GM23248 (cell line): ENCODE measurements around the gene L3MBTL4. TPM values are rescaled to one million over a fixed set of nuclear protein-coding genes. Genes with fewer than 3 reads are reported as not detected.

Source experiments
- DNase-seq: peaks from one replicate; pipeline ENCODE4 v3.0.0-alpha.2; 2015
- H2AFZ ChIP-seq: fragments of 200-600 bp; sonication (generic); 2 replicates; pipeline ENCODE4 v1.6.1; 2016; ENCODE audit warnings: antibody characterized with exemption
- H3F3A ChIP-seq: fragments of 200-600 bp; sonication (generic); 2 replicates; pipeline ENCODE4 v1.6.1; 2016; ENCODE audit warnings: mild to moderate bottlenecking, antibody characterized with exemption, mixed run types; ENCODE audit not compliant: insufficient read depth
- H3K27ac ChIP-seq: fragments of 200-600 bp; sonication (generic); 2 replicates; pipeline ENCODE4 v1.5.1; 2016; ENCODE audit warnings: mild to moderate bottlenecking
- H3K27me3 ChIP-seq: fragments of 200-600 bp; sonication (generic); replicated peaks from 2 replicates; pipeline ENCODE4 v1.6.1; 2016; ENCODE audit warnings: mild to moderate bottlenecking; ENCODE audit not compliant: insufficient read depth
- H3K36me3 ChIP-seq: fragments of 200-600 bp; sonication (generic); 2 replicates; pipeline ENCODE4 v1.6.1; 2016; ENCODE audit warnings: low read depth, mild to moderate bottlenecking
- H3K4me1 ChIP-seq: fragments of 200-600 bp; sonication (generic); 2 replicates; pipeline ENCODE4 v1.6.1; 2016; ENCODE audit warnings: mild to moderate bottlenecking; ENCODE audit not compliant: insufficient read depth
- H3K4me2 ChIP-seq: fragments of 200-600 bp; sonication (generic); one replicate; pipeline ENCODE4 v1.6.1; 2016; ENCODE audit warnings: mild to moderate bottlenecking; ENCODE audit not compliant: unreplicated experiment
- H3K4me3 ChIP-seq: fragments of 200-600 bp; sonication (generic); 2 replicates; pipeline ENCODE4 v1.5.1; 2016; ENCODE audit warnings: mild to moderate bottlenecking
- H3K79me2 ChIP-seq: fragments of 200-600 bp; sonication (generic); 2 replicates; pipeline ENCODE4 v1.6.1; 2016; ENCODE audit warnings: mild to moderate bottlenecking; ENCODE audit not compliant: insufficient read depth
- H3K9ac ChIP-seq: fragments of 200-600 bp; sonication (generic); 2 replicates; pipeline ENCODE4 v1.6.1; 2016; ENCODE audit warnings: mild to moderate bottlenecking
- H3K9me2 ChIP-seq: fragments of 200-600 bp; sonication (generic); 2 replicates; pipeline ENCODE4 v1.6.1; 2016; ENCODE audit warnings: mixed run types, mild to moderate bottlenecking, moderate library complexity; ENCODE audit not compliant: insufficient read depth
- H3K9me3 ChIP-seq: fragments of 200-600 bp; sonication (generic); one replicate; pipeline ENCODE4 v1.6.1; 2017; ENCODE audit warnings: low read depth
- H4K20me1 ChIP-seq: fragments of 200-600 bp; sonication (generic); 2 replicates; pipeline ENCODE4 v1.6.0; 2016; ENCODE audit not compliant: insufficient read depth
- EZH2 ChIP-seq: fragments of 200-600 bp; sonication (generic); IDR thresholded peaks from 2 replicates; pipeline ENCODE4 v1.6.1; 2018; ENCODE audit warnings: antibody characterized with exemption, mild to moderate bottlenecking; ENCODE audit not compliant: insufficient read depth, poor library complexity, severe bottlenecking
- EZH2phosphoT487 ChIP-seq: fragments of 200-600 bp; sonication (generic); IDR thresholded peaks from 2 replicates; pipeline ENCODE4 v1.6.1; 2018; ENCODE audit warnings: antibody characterized with exemption, moderate library complexity, mild to moderate bottlenecking, low read depth; ENCODE audit not compliant: insufficient read depth
- WGBS, 2 experiments: methylation state at CpG; one replicate each; pipeline ENCODE4 v1.1.6; 2015 to 2017; ENCODE audit warnings: low lambda C conversion rate in 2 of 2, low coverage in 1 of 2; ENCODE audit errors: missing lambda C conversion rate in 2 of 2; 5-methylcytosine and 5-hydroxymethylcytosine counted together
- in situ Hi-C: fragments of 300-500 bp; cut with MboI; formaldehyde crosslinking; loops from 2 replicates; pipeline ENCODE4 v1.15.0; 2020
- polyA plus RNA-seq: library from polyadenylated mRNA; unstranded; fragments of >200 nt; fragmentation: Nextera tagmentation; extraction: Ambion mirVana; gene quantifications from 2 replicates; pipeline ENCODE4 v1.2.1, GENCODE V29; 2016
- total RNA-seq: library from RNA; depleted of rRNA; stranded (reverse); fragments of >200 nt; shearing (Covaris generic); gene quantifications from 2 replicates; pipeline ENCODE4 v1.2.3, GENCODE V29; 2014

Gene L3MBTL4
- total and polyA plus RNA-seq, 2 experiments from 2014 or later, result not detected

- H3K27ac ChIP-seq, result no peak overlapping the region
- no peak overlapping the region for H2AFZ ChIP-seq
- no peaks in the 10 kb centered on the region for H3K9me3 ChIP-seq
- no peaks in the 10 kb centered on the region for H3K9me2 ChIP-seq
- no peaks in the 10 kb centered on the region for H3K79me2 ChIP-seq
- H3K36me3 ChIP-seq, result no peaks in the 10 kb centered on the region
- H4K20me1 ChIP-seq, result no peaks in the 10 kb centered on the region
- no peaks in the 10 kb centered on the region for H3F3A ChIP-seq
- WGBS, 2 experiments, result 57 to 69% methylated on average over 4 of the region's 4 CpGs
- DNase-seq, result no peak
- H3K9ac ChIP-seq, result no peak overlapping the region
- H3K4me2 ChIP-seq, result no peak overlapping the region
- H3K4me1 ChIP-seq, result no peaks in the 10 kb centered on the region
- H3K27me3 ChIP-seq, result no peaks in the 10 kb centered on the region; the same call in 1 of the 2 replicates
- no peak overlapping the region for H3K4me3 ChIP-seq
- in situ Hi-C loops, result no loop called here
- TF ChIP-seq EZH2, result no peak
- TF ChIP-seq EZH2phosphoT487, result no peak
Observed at GRCh38 chr18:5995626-5996025, 419.1 kb downstream of the L3MBTL4 start.

- Histone ChIP-seq H2AFZ (no peak overlapping the region), H3K4me1 (no peaks in the 10 kb centered on the region), H3K9ac (no peak overlapping the region), H3K4me2 (no peak overlapping the region), H3K27me3 (no peaks in the 10 kb centered on the region), H3K9me2 (no peaks in the 10 kb centered on the region), H3K9me3 (no peaks in the 10 kb centered on the region), H3K36me3 (no peaks in the 10 kb centered on the region), H3K79me2 (no peaks in the 10 kb centered on the region), H3K4me3 (no peak overlapping the region), H3F3A (no peaks in the 10 kb centered on the region), H3K27ac (no peak overlapping the region), H4K20me1 (no peaks in the 10 kb centered on the region)
- in situ Hi-C loops, result no loop called here
- DNase-seq, result no peak
- 75 to 77% methylated on average over 9 of the region's 9 CpGs for WGBS, 2 experiments
- TF ChIP-seq EZH2phosphoT487, result no peak
- TF ChIP-seq EZH2, result no peak
Observed at GRCh38 chr18:5993938-5994337, 420.8 kb downstream of the L3MBTL4 start.

GRCh38 chr18:5992381-5992780 lies 422.3 kb downstream of the L3MBTL4 start:
- Histone ChIP-seq H3K27ac (no peak overlapping the region), H3K9me3 (no peaks in the 10 kb centered on the region), H3K9me2 (no peaks in the 10 kb centered on the region), H3K4me2 (no peak overlapping the region), H3K79me2 (no peaks in the 10 kb centered on the region), H3K9ac (no peak overlapping the region), H3K4me1 (no peaks in the 10 kb centered on the region), H3F3A (no peaks in the 10 kb centered on the region), H3K36me3 (no peaks in the 10 kb centered on the region), H3K27me3 (no peaks in the 10 kb centered on the region; the same call in 1 of the 2 replicates), H2AFZ (no peak overlapping the region), H4K20me1 (no peaks in the 10 kb centered on the region), H3K4me3 (no peak overlapping the region)
- in situ Hi-C loops, result no loop called here
- WGBS, 2 experiments, result 83 to 86% methylated on average over 7 of the region's 7 CpGs
- DNase-seq, result no peak
- TF ChIP-seq EZH2, result no peak
- TF ChIP-seq EZH2phosphoT487, result no peak

GRCh38 chr18:5987249-5987648 lies 427.5 kb downstream of the L3MBTL4 start:
- H4K20me1 ChIP-seq, result no peaks in the 10 kb centered on the region
- H3K9ac ChIP-seq, result no peak overlapping the region
- no peak overlapping the region for H3K4me3 ChIP-seq
- H3K27me3 ChIP-seq, result peaks cover 4% of the 10 kb centered on the region; the same call in 1 of the 2 replicates
- no peaks in the 10 kb centered on the region for H3K79me2 ChIP-seq
- H3K36me3 ChIP-seq, result no peaks in the 10 kb centered on the region
- in situ Hi-C loops, result no loop called here
- no peaks in the 10 kb centered on the region for H3K4me1 ChIP-seq
- no peak overlapping the region for H3K4me2 ChIP-seq
- no peaks in the 10 kb centered on the region for H3K9me2 ChIP-seq
- TF ChIP-seq EZH2, result no peak
- TF ChIP-seq EZH2phosphoT487, result no peak
- H3K27ac ChIP-seq, result no peak overlapping the region
- no peaks in the 10 kb centered on the region for H3F3A ChIP-seq
- WGBS, 2 experiments, result 52 to 60% methylated on average over 5 of the region's 5 CpGs
- DNase-seq, result no peak
- H3K9me3 ChIP-seq, result no peaks in the 10 kb centered on the region
- H2AFZ ChIP-seq, result no peak overlapping the region

GRCh38 chr18:5986257-5986931 lies 428.3 kb downstream of the L3MBTL4 start:
- Histone ChIP-seq H3K4me2 (no peak overlapping the region), H3K36me3 (no peaks in the 10 kb centered on the region), H3K27ac (no peak overlapping the region), H3K79me2 (no peaks in the 10 kb centered on the region), H3K27me3 (peaks cover 4% of the 10 kb centered on the region; the same call in 1 of the 2 replicates), H3K9me2 (no peaks in the 10 kb centered on the region), H3K4me1 (no peaks in the 10 kb centered on the region), H3K9ac (no peak overlapping the region), H3F3A (no peaks in the 10 kb centered on the region), H2AFZ (no peak overlapping the region), H3K4me3 (no peak overlapping the region), H4K20me1 (no peaks in the 10 kb centered on the region), H3K9me3 (no peaks in the 10 kb centered on the region)
- in situ Hi-C loops, result no loop called here
- no peak for DNase-seq
- WGBS, 2 experiments, result 61 to 70% methylated on average over 5 of the region's 5 CpGs
- TF ChIP-seq EZH2phosphoT487 (no peak), EZH2 (no peak)
